ENCODE measurements around the gene GXYLT2. TPM values are rescaled to one million over a fixed set of nuclear protein-coding genes. Genes with fewer than 3 reads are reported as not detected.

Gene GXYLT2
- total and polyA plus RNA-seq, 2 of the 13 experiments (the other 11 are each of a cell fraction or from before 2014, with no cell fraction given): 4.3 to 6.9 TPM

DNA sequence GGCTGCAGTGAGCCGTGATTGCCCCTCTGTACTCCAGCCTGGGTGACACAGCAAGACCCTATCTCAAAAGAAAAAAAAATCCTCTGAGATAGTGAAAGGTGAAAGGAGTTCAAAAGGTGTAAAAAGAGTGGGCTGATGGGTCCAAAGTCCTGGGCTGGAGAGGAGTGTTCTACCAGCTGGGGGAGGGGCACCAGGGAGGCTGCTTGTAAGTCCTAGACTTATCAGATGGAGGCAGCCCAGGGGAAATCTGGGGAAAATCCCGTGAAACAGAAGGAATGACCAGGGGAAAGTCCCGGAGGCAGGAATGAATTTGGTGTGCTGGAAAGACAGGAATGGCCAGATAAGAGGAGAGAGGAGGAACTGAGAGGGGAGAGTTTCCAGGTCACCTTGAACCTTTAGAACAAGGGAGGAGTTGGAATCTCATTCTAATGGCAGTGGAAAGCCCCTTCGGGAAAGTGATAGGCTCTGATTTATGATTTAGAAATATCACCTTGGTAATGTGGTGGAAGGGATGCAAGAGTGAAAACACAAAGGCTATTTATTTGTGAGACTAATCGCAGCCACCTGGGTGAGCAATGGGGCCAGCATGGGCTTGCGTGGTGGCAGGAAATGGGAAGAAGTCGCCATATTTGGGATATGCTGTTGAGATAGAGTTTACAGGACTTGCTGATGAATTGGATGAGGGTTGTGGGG, 85.3 kb downstream of the GXYLT2 start (continued):
- TF ChIP-seq HNRNPL (IDR thresholded peaks at IDR 0.05; ENCODE audit: low read depth, low read length) (no peak), ZNF772 (CRISPR knock-in tag; IDR thresholded peaks at IDR 0.05) (peak; percentile 33; the same call in 1 of the 2 replicates), ZNF670 (CRISPR knock-in tag; IDR thresholded peaks at IDR 0.05; ENCODE audit: borderline replicate concordance) (no peak), ZNF737 (CRISPR knock-in tag; IDR thresholded peaks at IDR 0.05; ENCODE audit: borderline replicate concordance) (no peak), ATF7-NPFF (CRISPR knock-in tag; IDR thresholded peaks at IDR 0.05; ENCODE audit: low read depth) (no peak), NFIC (IDR thresholded peaks at IDR 0.05; ENCODE audit: low read length) (no peak), AGO2 (optimal IDR thresholded peaks at IDR 0.05; ENCODE audit: low read depth, low read length) (no peak), KDM3A (CRISPR knock-in tag; IDR thresholded peaks at IDR 0.05; ENCODE audit: low read depth) (no peak), CCAR2 (optimal IDR thresholded peaks at IDR 0.05; ENCODE audit: low read depth, low read length) (no peak)
- TF ChIP-seq, protein P1, sequence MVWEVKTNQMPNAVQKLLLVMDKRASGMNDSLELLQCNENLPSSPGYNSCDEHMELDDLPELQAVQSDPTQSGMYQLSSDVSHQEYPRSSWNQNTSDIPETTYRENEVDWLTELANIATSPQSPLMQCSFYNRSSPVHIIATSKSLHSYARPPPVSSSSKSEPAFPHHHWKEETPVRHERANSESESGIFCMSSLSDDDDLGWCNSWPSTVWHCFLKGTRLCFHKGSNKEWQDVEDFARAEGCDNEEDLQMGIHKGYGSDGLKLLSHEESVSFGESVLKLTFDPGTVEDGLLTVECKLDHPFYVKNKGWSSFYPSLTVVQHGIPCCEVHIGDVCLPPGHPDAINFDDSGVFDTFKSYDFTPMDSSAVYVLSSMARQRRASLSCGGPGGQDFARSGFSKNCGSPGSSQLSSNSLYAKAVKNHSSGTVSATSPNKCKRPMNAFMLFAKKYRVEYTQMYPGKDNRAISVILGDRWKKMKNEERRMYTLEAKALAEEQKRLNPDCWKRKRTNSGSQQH (CRISPR knock-in tag; IDR thresholded peaks at IDR 0.05; ENCODE audit: low read depth): no peak
- TF ChIP-seq, protein P2, sequence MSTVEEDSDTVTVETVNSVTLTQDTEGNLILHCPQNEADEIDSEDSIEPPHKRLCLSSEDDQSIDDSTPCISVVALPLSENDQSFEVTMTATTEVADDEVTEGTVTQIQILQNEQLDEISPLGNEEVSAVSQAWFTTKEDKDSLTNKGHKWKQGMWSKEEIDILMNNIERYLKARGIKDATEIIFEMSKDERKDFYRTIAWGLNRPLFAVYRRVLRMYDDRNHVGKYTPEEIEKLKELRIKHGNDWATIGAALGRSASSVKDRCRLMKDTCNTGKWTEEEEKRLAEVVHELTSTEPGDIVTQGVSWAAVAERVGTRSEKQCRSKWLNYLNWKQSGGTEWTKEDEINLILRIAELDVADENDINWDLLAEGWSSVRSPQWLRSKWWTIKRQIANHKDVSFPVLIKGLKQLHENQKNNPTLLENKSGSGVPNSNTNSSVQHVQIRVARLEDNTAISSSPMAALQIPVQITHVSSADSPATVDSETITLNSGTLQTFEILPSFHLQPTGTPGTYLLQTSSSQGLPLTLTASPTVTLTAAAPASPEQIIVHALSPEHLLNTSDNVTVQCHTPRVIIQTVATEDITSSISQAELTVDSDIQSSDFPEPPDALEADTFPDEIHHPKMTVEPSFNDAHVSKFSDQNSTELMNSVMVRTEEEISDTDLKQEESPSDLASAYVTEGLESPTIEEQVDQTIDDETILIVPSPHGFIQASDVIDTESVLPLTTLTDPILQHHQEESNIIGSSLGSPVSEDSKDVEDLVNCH (CRISPR knock-in tag; IDR thresholded peaks at IDR 0.05): no peak
- TF ChIP-seq, protein P3, sequence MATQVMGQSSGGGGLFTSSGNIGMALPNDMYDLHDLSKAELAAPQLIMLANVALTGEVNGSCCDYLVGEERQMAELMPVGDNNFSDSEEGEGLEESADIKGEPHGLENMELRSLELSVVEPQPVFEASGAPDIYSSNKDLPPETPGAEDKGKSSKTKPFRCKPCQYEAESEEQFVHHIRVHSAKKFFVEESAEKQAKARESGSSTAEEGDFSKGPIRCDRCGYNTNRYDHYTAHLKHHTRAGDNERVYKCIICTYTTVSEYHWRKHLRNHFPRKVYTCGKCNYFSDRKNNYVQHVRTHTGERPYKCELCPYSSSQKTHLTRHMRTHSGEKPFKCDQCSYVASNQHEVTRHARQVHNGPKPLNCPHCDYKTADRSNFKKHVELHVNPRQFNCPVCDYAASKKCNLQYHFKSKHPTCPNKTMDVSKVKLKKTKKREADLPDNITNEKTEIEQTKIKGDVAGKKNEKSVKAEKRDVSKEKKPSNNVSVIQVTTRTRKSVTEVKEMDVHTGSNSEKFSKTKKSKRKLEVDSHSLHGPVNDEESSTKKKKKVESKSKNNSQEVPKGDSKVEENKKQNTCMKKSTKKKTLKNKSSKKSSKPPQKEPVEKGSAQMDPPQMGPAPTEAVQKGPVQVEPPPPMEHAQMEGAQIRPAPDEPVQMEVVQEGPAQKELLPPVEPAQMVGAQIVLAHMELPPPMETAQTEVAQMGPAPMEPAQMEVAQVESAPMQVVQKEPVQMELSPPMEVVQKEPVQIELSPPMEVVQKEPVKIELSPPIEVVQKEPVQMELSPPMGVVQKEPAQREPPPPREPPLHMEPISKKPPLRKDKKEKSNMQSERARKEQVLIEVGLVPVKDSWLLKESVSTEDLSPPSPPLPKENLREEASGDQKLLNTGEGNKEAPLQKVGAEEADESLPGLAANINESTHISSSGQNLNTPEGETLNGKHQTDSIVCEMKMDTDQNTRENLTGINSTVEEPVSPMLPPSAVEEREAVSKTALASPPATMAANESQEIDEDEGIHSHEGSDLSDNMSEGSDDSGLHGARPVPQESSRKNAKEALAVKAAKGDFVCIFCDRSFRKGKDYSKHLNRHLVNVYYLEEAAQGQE (IDR thresholded peaks at IDR 0.05; ENCODE audit: borderline replicate concordance in 1 of 2, low read depth in 1 of 2, low read length in 2 of 2): 0 out of 4 replicates have a peak, but pooled peaks of 1 of the 2 experiments have one; percentile 24
- TF ChIP-seq, protein P4, sequence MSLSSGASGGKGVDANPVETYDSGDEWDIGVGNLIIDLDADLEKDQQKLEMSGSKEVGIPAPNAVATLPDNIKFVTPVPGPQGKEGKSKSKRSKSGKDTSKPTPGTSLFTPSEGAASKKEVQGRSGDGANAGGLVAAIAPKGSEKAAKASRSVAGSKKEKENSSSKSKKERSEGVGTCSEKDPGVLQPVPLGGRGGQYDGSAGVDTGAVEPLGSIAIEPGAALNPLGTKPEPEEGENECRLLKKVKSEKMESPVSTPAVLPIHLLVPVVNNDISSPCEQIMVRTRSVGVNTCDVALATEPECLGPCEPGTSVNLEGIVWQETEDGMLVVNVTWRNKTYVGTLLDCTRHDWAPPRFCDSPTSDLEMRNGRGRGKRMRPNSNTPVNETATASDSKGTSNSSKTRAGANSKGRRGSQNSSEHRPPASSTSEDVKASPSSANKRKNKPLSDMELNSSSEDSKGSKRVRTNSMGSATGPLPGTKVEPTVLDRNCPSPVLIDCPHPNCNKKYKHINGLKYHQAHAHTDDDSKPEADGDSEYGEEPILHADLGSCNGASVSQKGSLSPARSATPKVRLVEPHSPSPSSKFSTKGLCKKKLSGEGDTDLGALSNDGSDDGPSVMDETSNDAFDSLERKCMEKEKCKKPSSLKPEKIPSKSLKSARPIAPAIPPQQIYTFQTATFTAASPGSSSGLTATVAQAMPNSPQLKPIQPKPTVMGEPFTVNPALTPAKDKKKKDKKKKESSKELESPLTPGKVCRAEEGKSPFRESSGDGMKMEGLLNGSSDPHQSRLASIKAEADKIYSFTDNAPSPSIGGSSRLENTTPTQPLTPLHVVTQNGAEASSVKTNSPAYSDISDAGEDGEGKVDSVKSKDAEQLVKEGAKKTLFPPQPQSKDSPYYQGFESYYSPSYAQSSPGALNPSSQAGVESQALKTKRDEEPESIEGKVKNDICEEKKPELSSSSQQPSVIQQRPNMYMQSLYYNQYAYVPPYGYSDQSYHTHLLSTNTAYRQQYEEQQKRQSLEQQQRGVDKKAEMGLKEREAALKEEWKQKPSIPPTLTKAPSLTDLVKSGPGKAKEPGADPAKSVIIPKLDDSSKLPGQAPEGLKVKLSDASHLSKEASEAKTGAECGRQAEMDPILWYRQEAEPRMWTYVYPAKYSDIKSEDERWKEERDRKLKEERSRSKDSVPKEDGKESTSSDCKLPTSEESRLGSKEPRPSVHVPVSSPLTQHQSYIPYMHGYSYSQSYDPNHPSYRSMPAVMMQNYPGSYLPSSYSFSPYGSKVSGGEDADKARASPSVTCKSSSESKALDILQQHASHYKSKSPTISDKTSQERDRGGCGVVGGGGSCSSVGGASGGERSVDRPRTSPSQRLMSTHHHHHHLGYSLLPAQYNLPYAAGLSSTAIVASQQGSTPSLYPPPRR (CRISPR knock-in tag; IDR thresholded peaks at IDR 0.05; ENCODE audit: borderline replicate concordance): no peak
- TF ChIP-seq, protein P5, sequence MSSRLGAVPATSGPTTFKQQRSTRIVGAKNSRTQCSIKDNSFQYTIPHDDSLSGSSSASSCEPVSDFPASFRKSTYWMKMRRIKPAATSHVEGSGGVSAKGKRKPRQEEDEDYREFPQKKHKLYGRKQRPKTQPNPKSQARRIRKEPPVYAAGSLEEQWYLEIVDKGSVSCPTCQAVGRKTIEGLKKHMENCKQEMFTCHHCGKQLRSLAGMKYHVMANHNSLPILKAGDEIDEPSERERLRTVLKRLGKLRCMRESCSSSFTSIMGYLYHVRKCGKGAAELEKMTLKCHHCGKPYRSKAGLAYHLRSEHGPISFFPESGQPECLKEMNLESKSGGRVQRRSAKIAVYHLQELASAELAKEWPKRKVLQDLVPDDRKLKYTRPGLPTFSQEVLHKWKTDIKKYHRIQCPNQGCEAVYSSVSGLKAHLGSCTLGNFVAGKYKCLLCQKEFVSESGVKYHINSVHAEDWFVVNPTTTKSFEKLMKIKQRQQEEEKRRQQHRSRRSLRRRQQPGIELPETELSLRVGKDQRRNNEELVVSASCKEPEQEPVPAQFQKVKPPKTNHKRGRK (CRISPR knock-in tag; IDR thresholded peaks at IDR 0.05): no peak

Measured in HepG2 (cell line).